Panc1 (cell line): ENCODE measurements around the gene BTLA.

Source experiments
- CTCF ChIP-seq: fragments of 450-650 bp; IDR thresholded peaks from 2 replicates; pipeline ENCODE4 v1.5.1; 2017; ENCODE audit warnings: mild to moderate bottlenecking
- POLR2AphosphoS5 ChIP-seq: IDR thresholded peaks from 2 replicates; pipeline ENCODE4 v1.6.1; 2012; ENCODE audit warnings: mild to moderate bottlenecking, low read depth, low read length, moderate library complexity
- SIN3A ChIP-seq: IDR thresholded peaks from 2 replicates; pipeline ENCODE4 v1.6.1; 2012; ENCODE audit warnings: low read depth, mild to moderate bottlenecking, low read length, moderate library complexity, borderline replicate concordance; ENCODE audit not compliant: insufficient read depth

- TF ChIP-seq CTCF (no peak), POLR2AphosphoS5 (no peak), SIN3A (no peak)
Measured at GRCh38 chr3:112530573-112530972, 31.3 kb upstream of the BTLA start.
